Ammon's horn (tissue), 1 donor: Measurements from ENCODE around the gene SLC12A8.

Source experiments
- DNase-seq: peaks from one replicate; pipeline ENCODE4 v3.0.0-alpha.2; 2016; ENCODE audit warnings: low spot score

SLC12A8 gene

GRCh38 chr3:125151916-125152315, 60.6 kb downstream of the SLC12A8 start:
- no peak for DNase-seq

- DNase-seq: no peak
Observed at GRCh38 chr3:125151442-125151817, 61.1 kb downstream of the SLC12A8 start.

- DNase-seq: no peak
Observed at GRCh38 chr3:125150525-125151441, 61.8 kb downstream of the SLC12A8 start.

GRCh38 chr3:125149462-125149861, 63.1 kb downstream of the SLC12A8 start:
- no peak for DNase-seq

- no peak for DNase-seq
Observed at GRCh38 chr3:125148836-125149235, 63.7 kb downstream of the SLC12A8 start.

- DNase-seq: no peak
Observed at GRCh38 chr3:125148016-125148812, 64.3 kb downstream of the SLC12A8 start.

GRCh38 chr3:125147491-125147820, 65.1 kb downstream of the SLC12A8 start:
- DNase-seq: no peak

GRCh38 chr3:125146626-125147490, 65.7 kb downstream of the SLC12A8 start:
- no peak for DNase-seq

GRCh38 chr3:125145751-125146475, 66.6 kb downstream of the SLC12A8 start:
- DNase-seq: no peak

GRCh38 chr3:125144653-125145314, 67.8 kb downstream of the SLC12A8 start:
- no peak for DNase-seq

- DNase-seq: no peak
Observed at GRCh38 chr3:125143982-125144652, 68.4 kb downstream of the SLC12A8 start.

GRCh38 chr3:125143538-125143937, 69.0 kb downstream of the SLC12A8 start:
- no peak for DNase-seq

- no peak for DNase-seq
Observed at GRCh38 chr3:125142940-125143339, 69.6 kb downstream of the SLC12A8 start.

GRCh38 chr3:125142420-125142778, 70.1 kb downstream of the SLC12A8 start:
- DNase-seq: no peak

GRCh38 chr3:125141596-125142419, 70.7 kb downstream of the SLC12A8 start:
- no peak for DNase-seq

GRCh38 chr3:125140818-125141595, 71.5 kb downstream of the SLC12A8 start:
- no peak for DNase-seq

- no peak for DNase-seq
Observed at GRCh38 chr3:125140011-125140817, 72.3 kb downstream of the SLC12A8 start.

- DNase-seq: no peak
Observed at GRCh38 chr3:125139386-125139785, 73.2 kb downstream of the SLC12A8 start.
